ENCODE measurements around the gene JAZF1. TPM values are rescaled to one million over a fixed set of nuclear protein-coding genes. Genes with fewer than 3 reads are reported as not detected.

The JAZF1 gene
- polyA plus RNA-seq, 3 donors = 12.1 to 18.1 (median 17.2) TPM

DNA sequence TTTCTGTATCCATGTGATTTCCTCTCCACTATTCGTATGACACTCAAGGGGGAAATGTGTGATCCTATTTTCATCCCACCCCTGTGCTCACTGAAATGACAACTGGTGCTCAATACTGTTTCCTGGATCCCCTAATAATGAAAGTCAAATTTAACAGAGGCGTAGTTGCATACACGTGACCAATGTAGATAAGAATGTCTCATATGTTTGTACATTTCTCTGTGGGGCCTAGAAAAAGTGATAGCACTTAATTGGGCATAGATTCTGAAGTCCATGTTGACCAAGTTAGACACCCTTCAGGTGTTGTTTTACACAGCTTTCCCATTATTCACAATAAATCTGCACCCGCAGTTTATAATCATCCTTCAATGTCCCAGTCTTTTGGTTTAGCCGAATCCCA is 59.1 kb downstream of the JAZF1 start:
- H3K27ac ChIP-seq (ENCODE audit: low read depth in 1 of 2, low read length in 2 of 2) = no peak overlapping the region

DNA sequence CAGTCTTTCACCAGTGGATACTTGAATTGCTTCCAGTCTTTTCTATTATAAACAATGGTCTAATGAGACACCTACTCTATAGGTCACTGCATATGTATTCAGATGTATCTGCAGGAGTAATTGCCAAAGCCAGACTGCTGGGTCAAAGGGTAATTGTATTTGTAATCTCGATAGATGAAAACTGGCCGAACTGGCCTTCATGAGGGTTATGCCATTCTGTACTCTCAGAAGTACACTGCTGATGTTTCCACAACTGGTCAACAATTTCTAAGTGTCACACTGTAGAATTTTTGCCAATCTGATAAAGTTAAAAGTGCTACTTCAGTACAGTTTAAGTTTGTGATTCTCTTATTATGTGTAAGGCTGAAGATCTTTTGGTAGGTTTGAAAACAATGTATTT is 64.6 kb downstream of the JAZF1 start:
- peaks cover 19 to 24% of the 10 kb centered on the region in 2 donors for H3K4me1 ChIP-seq (ENCODE audit: control insufficient read depth in 1 of 2, insufficient read depth in 2 of 2, low read length in 2 of 2)
- H3K79me2 ChIP-seq (ENCODE audit: insufficient read depth, low read length) = peaks cover 19% of the 10 kb centered on the region
- no peak overlapping the region for H3K9ac ChIP-seq (ENCODE audit: insufficient read depth, low read length, poor library complexity, severe bottlenecking)
- no peak for DNase-seq
- peaks cover 97% of the 10 kb centered on the region for H4K20me1 ChIP-seq (ENCODE audit: insufficient read depth, low read length)
- intact Hi-C loops (cut with micrococcal nuclease) = no loop called here
- WGBS (ENCODE audit: insufficient coverage) = 100% methylated on average over 2 of the region's 2 CpGs
- H3K36me3 ChIP-seq (replicated peaks in 1 of 2; ENCODE audit: control insufficient read depth in 1 of 2, insufficient read depth in 2 of 2, low read length in 2 of 2) = no peaks in the 10 kb centered on the region
- H3K4me3 ChIP-seq (replicated peaks in 1 of 3; ENCODE audit: low read depth in 2 of 3, low read length in 3 of 3) = no peak overlapping the region
- peaks cover 0 to 20% (median 0%) of the 10 kb centered on the region in 3 donors for H3K27me3 Mint-ChIP-seq (ENCODE audit: low read depth in 3 of 3)
- H3K27ac Mint-ChIP-seq = no peak overlapping the region
- H2AFZ ChIP-seq (ENCODE audit: insufficient read depth, low read depth, low read length, poor library complexity, severe bottlenecking) = no peak overlapping the region
- H3K36me3 Mint-ChIP-seq = peaks cover 10 to 25% of the 10 kb centered on the region in 2 donors
- H3K27ac ChIP-seq (ENCODE audit: low read depth in 1 of 2, low read length in 2 of 2) = no peak overlapping the region
- peaks cover 28% of the 10 kb centered on the region for H3K4me1 Mint-ChIP-seq
- peaks cover 0 to 3% (median 0%) of the 10 kb centered on the region in 7 donors for H3K9me3 Mint-ChIP-seq
- no peaks in the 10 kb centered on the region for H3K9me3 ChIP-seq (replicated peaks in 1 of 2; ENCODE audit: control insufficient read depth in 1 of 2, insufficient read depth in 1 of 2, low read length in 2 of 2)
- H3K27me3 ChIP-seq (ENCODE audit: control insufficient read depth in 2 of 2, insufficient read depth in 2 of 2, low read length in 2 of 2) = no peaks in the 10 kb centered on the region
- TF ChIP-seq, protein P1, sequence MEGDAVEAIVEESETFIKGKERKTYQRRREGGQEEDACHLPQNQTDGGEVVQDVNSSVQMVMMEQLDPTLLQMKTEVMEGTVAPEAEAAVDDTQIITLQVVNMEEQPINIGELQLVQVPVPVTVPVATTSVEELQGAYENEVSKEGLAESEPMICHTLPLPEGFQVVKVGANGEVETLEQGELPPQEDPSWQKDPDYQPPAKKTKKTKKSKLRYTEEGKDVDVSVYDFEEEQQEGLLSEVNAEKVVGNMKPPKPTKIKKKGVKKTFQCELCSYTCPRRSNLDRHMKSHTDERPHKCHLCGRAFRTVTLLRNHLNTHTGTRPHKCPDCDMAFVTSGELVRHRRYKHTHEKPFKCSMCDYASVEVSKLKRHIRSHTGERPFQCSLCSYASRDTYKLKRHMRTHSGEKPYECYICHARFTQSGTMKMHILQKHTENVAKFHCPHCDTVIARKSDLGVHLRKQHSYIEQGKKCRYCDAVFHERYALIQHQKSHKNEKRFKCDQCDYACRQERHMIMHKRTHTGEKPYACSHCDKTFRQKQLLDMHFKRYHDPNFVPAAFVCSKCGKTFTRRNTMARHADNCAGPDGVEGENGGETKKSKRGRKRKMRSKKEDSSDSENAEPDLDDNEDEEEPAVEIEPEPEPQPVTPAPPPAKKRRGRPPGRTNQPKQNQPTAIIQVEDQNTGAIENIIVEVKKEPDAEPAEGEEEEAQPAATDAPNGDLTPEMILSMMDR (IDR thresholded peaks at IDR 0.05) = no peak
- no peak overlapping the region for H3K4me2 ChIP-seq (replicated peaks; ENCODE audit: extremely low read depth, low read length, poor library complexity, severe bottlenecking)
- H3K4me3 Mint-ChIP-seq = no peak overlapping the region

More for the DNA sequence above, 59.1 kb downstream of the JAZF1 start:
- no peaks in the 10 kb centered on the region for H3K27me3 ChIP-seq (ENCODE audit: control insufficient read depth in 2 of 2, insufficient read depth in 2 of 2, low read length in 2 of 2)
- no peak for DNase-seq
- H3K4me3 Mint-ChIP-seq = no peak overlapping the region
- H3K9me3 Mint-ChIP-seq = peaks cover 0 to 3% (median 0%) of the 10 kb centered on the region in 7 donors
- H4K20me1 ChIP-seq (ENCODE audit: insufficient read depth, low read length) = peaks cover 97% of the 10 kb centered on the region
- no peaks in the 10 kb centered on the region for H3K9me3 ChIP-seq (replicated peaks in 1 of 2; ENCODE audit: control insufficient read depth in 1 of 2, insufficient read depth in 1 of 2, low read length in 2 of 2)
- H3K27me3 Mint-ChIP-seq (ENCODE audit: low read depth in 3 of 3) = peaks cover 0 to 20% (median 0%) of the 10 kb centered on the region in 3 donors
- 100% methylated on average over 1 of the region's 5 CpGs for WGBS (ENCODE audit: insufficient coverage)
- no peak overlapping the region for H3K4me3 ChIP-seq (replicated peaks in 1 of 3; ENCODE audit: low read depth in 2 of 3, low read length in 3 of 3)
- TF ChIP-seq, protein P1 (IDR thresholded peaks at IDR 0.05) = no peak
- intact Hi-C loops (cut with micrococcal nuclease) = no loop called here
- peaks cover 0 to 8% of the 10 kb centered on the region in 2 donors for H3K36me3 ChIP-seq (replicated peaks in 1 of 2; ENCODE audit: control insufficient read depth in 1 of 2, insufficient read depth in 2 of 2, low read length in 2 of 2)
- H3K4me1 Mint-ChIP-seq = peaks cover 41% of the 10 kb centered on the region
- H3K9ac ChIP-seq (ENCODE audit: insufficient read depth, low read length, poor library complexity, severe bottlenecking) = no peak overlapping the region
- peaks cover 12 to 17% of the 10 kb centered on the region in 2 donors for H3K4me1 ChIP-seq (ENCODE audit: control insufficient read depth in 1 of 2, insufficient read depth in 2 of 2, low read length in 2 of 2)
- H3K36me3 Mint-ChIP-seq = peaks cover 26 to 27% of the 10 kb centered on the region in 2 donors
- no peak overlapping the region for H3K4me2 ChIP-seq (replicated peaks; ENCODE audit: extremely low read depth, low read length, poor library complexity, severe bottlenecking)
- H3K79me2 ChIP-seq (ENCODE audit: insufficient read depth, low read length) = peaks cover 36% of the 10 kb centered on the region
- H3K27ac Mint-ChIP-seq = no peak overlapping the region
- no peak overlapping the region for H2AFZ ChIP-seq (ENCODE audit: insufficient read depth, low read depth, low read length, poor library complexity, severe bottlenecking)
